ENCODE measurements around the gene PJVK. TPM values are rescaled to one million over a fixed set of nuclear protein-coding genes. Genes with fewer than 3 reads are reported as not detected.

PJVK gene
- total RNA-seq, 1 experiment from 2014 or later: 2.5 TPM

GRCh38 chr2:178448968-178449661 lies 2.1 kb upstream of the PJVK start:
- ATAC-seq (no peak), DNase-seq (ENCODE audit: low spot score) (no peak)
- no peaks in the 10 kb centered on the region for H3K27me3 Mint-ChIP-seq (ENCODE audit: low read depth)
- H3K36me3 Mint-ChIP-seq: peaks cover 35% of the 10 kb centered on the region
- peak overlapping the region; percentile 85 for H3K4me3 Mint-ChIP-seq
- H3K27ac Mint-ChIP-seq: 0 out of 2 replicates have a peak overlapping the region, but pooled peaks have one; percentile 37
- H3K4me1 Mint-ChIP-seq: peaks cover 20% of the 10 kb centered on the region
- CTCF ChIA-PET: interaction anchor here (2.0 kb wide), 1 partner anchor 30 kb away, joined by 5 read pairs; no protein-coding TSS in a partner anchor
- POLR2A ChIA-PET: interaction anchor here (2.1 kb wide), 1 partner anchor 35 kb away, joined by 20 read pairs; no protein-coding TSS in a partner anchor
- H3K9me3 Mint-ChIP-seq: no peaks in the 10 kb centered on the region
- TF ChIP-seq FOXP4 (CRISPR knock-in tag; IDR thresholded peaks at IDR 0.05) (no peak), ZNF396 (CRISPR knock-in tag; IDR thresholded peaks at IDR 0.05; ENCODE audit: borderline replicate concordance) (no peak)

DNA sequence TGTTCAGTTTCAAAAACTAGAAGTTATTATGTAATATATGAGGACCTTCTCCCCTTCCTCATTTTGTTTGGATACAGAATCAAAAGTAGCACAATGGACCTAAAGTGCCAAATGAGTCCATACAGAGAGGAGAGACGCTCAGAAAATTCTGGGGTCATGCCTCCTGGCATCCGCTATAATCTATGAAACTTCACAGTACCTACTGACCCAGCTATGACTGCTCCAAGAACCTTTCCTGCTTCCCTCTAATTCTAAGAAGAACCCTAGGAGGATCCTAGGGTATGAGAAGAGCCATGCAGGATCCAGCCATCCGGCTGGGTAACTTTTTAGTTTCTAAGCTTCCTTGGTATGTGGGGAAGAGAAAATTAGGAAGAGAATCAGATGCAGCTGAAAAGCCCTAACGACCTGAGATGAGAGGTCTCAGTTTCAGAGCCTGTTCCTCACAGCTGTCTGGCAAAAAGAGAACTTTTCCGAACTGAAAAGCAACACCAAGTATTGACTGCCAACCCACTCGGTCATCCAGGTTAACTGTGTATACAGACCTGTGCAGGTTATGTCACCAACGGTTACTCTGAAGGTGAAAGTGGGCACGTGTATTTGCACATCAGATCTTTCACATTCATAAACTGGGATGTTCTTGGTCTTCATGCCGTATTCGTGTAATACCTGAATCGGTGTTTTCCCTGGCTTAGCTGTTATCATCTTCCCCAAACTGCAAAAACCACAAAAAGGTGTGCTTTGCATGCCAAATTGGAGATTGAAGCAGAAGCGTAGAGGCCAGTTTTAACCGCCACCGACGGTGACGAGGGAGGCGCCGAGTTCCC lies 1.3 kb upstream of the PJVK start:
- no peak for DNase-seq (ENCODE audit: low spot score)
- no peak for ATAC-seq
- H3K27ac Mint-ChIP-seq: peak overlapping the region; percentile 90
- TF ChIP-seq, protein P1, sequence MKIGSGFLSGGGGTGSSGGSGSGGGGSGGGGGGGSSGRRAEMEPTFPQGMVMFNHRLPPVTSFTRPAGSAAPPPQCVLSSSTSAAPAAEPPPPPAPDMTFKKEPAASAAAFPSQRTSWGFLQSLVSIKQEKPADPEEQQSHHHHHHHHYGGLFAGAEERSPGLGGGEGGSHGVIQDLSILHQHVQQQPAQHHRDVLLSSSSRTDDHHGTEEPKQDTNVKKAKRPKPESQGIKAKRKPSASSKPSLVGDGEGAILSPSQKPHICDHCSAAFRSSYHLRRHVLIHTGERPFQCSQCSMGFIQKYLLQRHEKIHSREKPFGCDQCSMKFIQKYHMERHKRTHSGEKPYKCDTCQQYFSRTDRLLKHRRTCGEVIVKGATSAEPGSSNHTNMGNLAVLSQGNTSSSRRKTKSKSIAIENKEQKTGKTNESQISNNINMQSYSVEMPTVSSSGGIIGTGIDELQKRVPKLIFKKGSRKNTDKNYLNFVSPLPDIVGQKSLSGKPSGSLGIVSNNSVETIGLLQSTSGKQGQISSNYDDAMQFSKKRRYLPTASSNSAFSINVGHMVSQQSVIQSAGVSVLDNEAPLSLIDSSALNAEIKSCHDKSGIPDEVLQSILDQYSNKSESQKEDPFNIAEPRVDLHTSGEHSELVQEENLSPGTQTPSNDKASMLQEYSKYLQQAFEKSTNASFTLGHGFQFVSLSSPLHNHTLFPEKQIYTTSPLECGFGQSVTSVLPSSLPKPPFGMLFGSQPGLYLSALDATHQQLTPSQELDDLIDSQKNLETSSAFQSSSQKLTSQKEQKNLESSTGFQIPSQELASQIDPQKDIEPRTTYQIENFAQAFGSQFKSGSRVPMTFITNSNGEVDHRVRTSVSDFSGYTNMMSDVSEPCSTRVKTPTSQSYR (CRISPR knock-in tag; IDR thresholded peaks at IDR 0.05): no peak
- TF ChIP-seq GRHL2 (CRISPR knock-in tag; IDR thresholded peaks at IDR 0.05; ENCODE audit: insufficient replicate concordance, severe bottlenecking) (no peak), CBFB (CRISPR knock-in tag; IDR thresholded peaks at IDR 0.05; ENCODE audit: low read depth) (no peak), ZNF232 (CRISPR knock-in tag; IDR thresholded peaks at IDR 0.05) (no peak), ZNF121 (CRISPR knock-in tag; IDR thresholded peaks at IDR 0.05) (no peak), TEAD4 (CRISPR knock-in tag; IDR thresholded peaks at IDR 0.05) (no peak), IRF1 (CRISPR knock-in tag; IDR thresholded peaks at IDR 0.05) (no peak)
- TF ChIP-seq, protein P2, sequence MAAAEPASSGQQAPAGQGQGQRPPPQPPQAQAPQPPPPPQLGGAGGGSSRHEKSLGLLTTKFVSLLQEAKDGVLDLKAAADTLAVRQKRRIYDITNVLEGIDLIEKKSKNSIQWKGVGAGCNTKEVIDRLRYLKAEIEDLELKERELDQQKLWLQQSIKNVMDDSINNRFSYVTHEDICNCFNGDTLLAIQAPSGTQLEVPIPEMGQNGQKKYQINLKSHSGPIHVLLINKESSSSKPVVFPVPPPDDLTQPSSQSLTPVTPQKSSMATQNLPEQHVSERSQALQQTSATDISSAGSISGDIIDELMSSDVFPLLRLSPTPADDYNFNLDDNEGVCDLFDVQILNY (CRISPR knock-in tag; IDR thresholded peaks at IDR 0.05): no peak
- POLR2A ChIA-PET: interaction anchor here (1.1 to 2.1 kb wide), 3 partner anchors 30 to 67 kb away, joined by 4 to 20 read pairs (median 6); no protein-coding TSS in a partner anchor
- H3K4me3 Mint-ChIP-seq: peak overlapping the region; percentile 85
- H3K9me3 Mint-ChIP-seq: peaks cover 5% of the 10 kb centered on the region
- CTCF ChIA-PET: interaction anchor here (1.0 to 2.2 kb wide), 4 partner anchors 29 to 1367 kb away, joined by 3 to 14 read pairs (median 8); partner anchors contain the start of gene PLEKHA3
- H3K4me1 Mint-ChIP-seq: peaks cover 20% of the 10 kb centered on the region
- H3K27me3 Mint-ChIP-seq (ENCODE audit: low read depth): no peaks in the 10 kb centered on the region
- H3K36me3 Mint-ChIP-seq: peaks cover 34% of the 10 kb centered on the region

DNA sequence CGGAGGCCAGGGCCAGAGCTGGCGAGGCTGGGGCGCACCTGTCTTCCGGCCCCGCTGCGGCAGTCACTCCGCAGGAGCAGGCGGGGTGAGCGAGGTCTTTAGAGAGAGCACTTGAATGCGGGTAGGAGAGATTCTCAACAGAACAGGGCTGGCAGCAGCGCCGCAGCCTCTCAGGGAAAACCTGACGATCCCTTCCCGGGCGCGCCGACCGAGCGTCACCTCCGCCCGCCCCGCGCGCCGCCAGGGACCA lies 729 bp upstream of the PJVK start:
- ChIA-PET CTCF (interaction anchor here (0.6 to 2.2 kb wide), 6 partner anchors 29 to 1367 kb away, joined by 3 to 14 read pairs (median 4); partner anchors contain the start of genes PLEKHA3 and RBM45), POLR2A (interaction anchor here (0.6 to 2.1 kb wide), 9 partner anchors 10 to 333 kb away, joined by 3 to 20 read pairs (median 4); no protein-coding TSS in a partner anchor)
- DNase-seq (ENCODE audit: low spot score): no peak
- H3K27ac Mint-ChIP-seq: peak overlapping the region; percentile 90
- ATAC-seq: no peak
- peaks cover 7% of the 10 kb centered on the region for H3K9me3 Mint-ChIP-seq
- H3K27me3 Mint-ChIP-seq (ENCODE audit: low read depth): no peaks in the 10 kb centered on the region
- H3K36me3 Mint-ChIP-seq: peaks cover 29% of the 10 kb centered on the region
- H3K4me1 Mint-ChIP-seq: peaks cover 20% of the 10 kb centered on the region
- peak overlapping the region; percentile 85 for H3K4me3 Mint-ChIP-seq
- TF ChIP-seq, protein P3, sequence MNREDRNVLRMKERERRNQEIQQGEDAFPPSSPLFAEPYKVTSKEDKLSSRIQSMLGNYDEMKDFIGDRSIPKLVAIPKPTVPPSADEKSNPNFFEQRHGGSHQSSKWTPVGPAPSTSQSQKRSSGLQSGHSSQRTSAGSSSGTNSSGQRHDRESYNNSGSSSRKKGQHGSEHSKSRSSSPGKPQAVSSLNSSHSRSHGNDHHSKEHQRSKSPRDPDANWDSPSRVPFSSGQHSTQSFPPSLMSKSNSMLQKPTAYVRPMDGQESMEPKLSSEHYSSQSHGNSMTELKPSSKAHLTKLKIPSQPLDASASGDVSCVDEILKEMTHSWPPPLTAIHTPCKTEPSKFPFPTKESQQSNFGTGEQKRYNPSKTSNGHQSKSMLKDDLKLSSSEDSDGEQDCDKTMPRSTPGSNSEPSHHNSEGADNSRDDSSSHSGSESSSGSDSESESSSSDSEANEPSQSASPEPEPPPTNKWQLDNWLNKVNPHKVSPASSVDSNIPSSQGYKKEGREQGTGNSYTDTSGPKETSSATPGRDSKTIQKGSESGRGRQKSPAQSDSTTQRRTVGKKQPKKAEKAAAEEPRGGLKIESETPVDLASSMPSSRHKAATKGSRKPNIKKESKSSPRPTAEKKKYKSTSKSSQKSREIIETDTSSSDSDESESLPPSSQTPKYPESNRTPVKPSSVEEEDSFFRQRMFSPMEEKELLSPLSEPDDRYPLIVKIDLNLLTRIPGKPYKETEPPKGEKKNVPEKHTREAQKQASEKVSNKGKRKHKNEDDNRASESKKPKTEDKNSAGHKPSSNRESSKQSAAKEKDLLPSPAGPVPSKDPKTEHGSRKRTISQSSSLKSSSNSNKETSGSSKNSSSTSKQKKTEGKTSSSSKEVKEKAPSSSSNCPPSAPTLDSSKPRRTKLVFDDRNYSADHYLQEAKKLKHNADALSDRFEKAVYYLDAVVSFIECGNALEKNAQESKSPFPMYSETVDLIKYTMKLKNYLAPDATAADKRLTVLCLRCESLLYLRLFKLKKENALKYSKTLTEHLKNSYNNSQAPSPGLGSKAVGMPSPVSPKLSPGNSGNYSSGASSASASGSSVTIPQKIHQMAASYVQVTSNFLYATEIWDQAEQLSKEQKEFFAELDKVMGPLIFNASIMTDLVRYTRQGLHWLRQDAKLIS (CRISPR knock-in tag; IDR thresholded peaks at IDR 0.05; ENCODE audit: borderline replicate concordance): no peak
- TF ChIP-seq SP1 (CRISPR knock-in tag; conservative IDR thresholded peaks at IDR 0.05): no peak
- TF ChIP-seq, protein P4, sequence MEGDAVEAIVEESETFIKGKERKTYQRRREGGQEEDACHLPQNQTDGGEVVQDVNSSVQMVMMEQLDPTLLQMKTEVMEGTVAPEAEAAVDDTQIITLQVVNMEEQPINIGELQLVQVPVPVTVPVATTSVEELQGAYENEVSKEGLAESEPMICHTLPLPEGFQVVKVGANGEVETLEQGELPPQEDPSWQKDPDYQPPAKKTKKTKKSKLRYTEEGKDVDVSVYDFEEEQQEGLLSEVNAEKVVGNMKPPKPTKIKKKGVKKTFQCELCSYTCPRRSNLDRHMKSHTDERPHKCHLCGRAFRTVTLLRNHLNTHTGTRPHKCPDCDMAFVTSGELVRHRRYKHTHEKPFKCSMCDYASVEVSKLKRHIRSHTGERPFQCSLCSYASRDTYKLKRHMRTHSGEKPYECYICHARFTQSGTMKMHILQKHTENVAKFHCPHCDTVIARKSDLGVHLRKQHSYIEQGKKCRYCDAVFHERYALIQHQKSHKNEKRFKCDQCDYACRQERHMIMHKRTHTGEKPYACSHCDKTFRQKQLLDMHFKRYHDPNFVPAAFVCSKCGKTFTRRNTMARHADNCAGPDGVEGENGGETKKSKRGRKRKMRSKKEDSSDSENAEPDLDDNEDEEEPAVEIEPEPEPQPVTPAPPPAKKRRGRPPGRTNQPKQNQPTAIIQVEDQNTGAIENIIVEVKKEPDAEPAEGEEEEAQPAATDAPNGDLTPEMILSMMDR (IDR thresholded peaks at IDR 0.05): no peak
- TF ChIP-seq, protein P5, sequence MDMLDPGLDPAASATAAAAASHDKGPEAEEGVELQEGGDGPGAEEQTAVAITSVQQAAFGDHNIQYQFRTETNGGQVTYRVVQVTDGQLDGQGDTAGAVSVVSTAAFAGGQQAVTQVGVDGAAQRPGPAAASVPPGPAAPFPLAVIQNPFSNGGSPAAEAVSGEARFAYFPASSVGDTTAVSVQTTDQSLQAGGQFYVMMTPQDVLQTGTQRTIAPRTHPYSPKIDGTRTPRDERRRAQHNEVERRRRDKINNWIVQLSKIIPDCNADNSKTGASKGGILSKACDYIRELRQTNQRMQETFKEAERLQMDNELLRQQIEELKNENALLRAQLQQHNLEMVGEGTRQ (CRISPR knock-in tag; IDR thresholded peaks at IDR 0.05): no peak
- TF ChIP-seq ZNF396 (CRISPR knock-in tag; IDR thresholded peaks at IDR 0.05; ENCODE audit: borderline replicate concordance): no peak
- no peak for TF ChIP-seq ELF4 (CRISPR knock-in tag; IDR thresholded peaks at IDR 0.05; ENCODE audit: low read depth)

All from WTC11 (cell line).